CD14-positive monocyte (primary cell): ENCODE measurements around the gene CAMTA1. TPM values are rescaled to one million over a fixed set of nuclear protein-coding genes. Genes with fewer than 3 reads are reported as not detected.

Source experiments
- DNase-seq, 3 donors: peaks; one replicate each; pipeline ENCODE4 v3.0.0-alpha.2; 2011 to 2022
- H2AFZ ChIP-seq: 2 replicates; pipeline ENCODE4 v1.6.0; 2012; ENCODE audit warnings: mild to moderate bottlenecking, low read depth, low read length, inconsistent platforms; ENCODE audit not compliant: insufficient read depth, poor library complexity, severe bottlenecking
- H3K27ac ChIP-seq, 2 donors: 1 replicate in 1 of 2; 2 replicates in 1 of 2; pipeline ENCODE4 v1.5.1; 2012 to 2013; ENCODE audit warnings: low read length in 2 of 2, control low read depth in 1 of 2, inconsistent platforms in 1 of 2, low read depth in 1 of 2, mild to moderate bottlenecking in 1 of 2
- H3K27me3 ChIP-seq, 2 donors: one replicate each; pipeline versions ENCODE4 v1.6.0 to v1.6.1; 2011 to 2013; ENCODE audit warnings: low read length in 2 of 2; ENCODE audit not compliant: control insufficient read depth in 2 of 2, insufficient read depth in 2 of 2
- H3K36me3 ChIP-seq, 2 donors: replicated peaks in 1 of 2; 1 replicate in 1 of 2; 2 replicates in 1 of 2; pipeline versions ENCODE4 v1.5.1 to v1.6.1; 2012 to 2013; ENCODE audit warnings: low read length in 2 of 2, control low read depth in 1 of 2, inconsistent platforms in 1 of 2, mild to moderate bottlenecking in 1 of 2; ENCODE audit not compliant: insufficient read depth in 2 of 2, control insufficient read depth in 1 of 2
- H3K4me1 ChIP-seq, 2 donors: 1 replicate in 1 of 2; 2 replicates in 1 of 2; pipeline versions ENCODE4 v1.5.1 to v1.6.1; 2012 to 2013; ENCODE audit warnings: low read length in 2 of 2, control low read depth in 1 of 2, inconsistent platforms in 1 of 2, mild to moderate bottlenecking in 1 of 2, moderate library complexity in 1 of 2; ENCODE audit not compliant: insufficient read depth in 2 of 2, control insufficient read depth in 1 of 2
- H3K4me2 ChIP-seq: replicated peaks from 2 replicates; pipeline ENCODE3; 2012; ENCODE audit warnings: low read length, moderate library complexity, mild to moderate bottlenecking; ENCODE audit not compliant: poor library complexity, severe bottlenecking; ENCODE audit errors: extremely low read depth
- H3K4me3 ChIP-seq, 3 experiments: fragments of 200-600 bp in 1 of 3; sonication (generic) in 1 of 3; replicated peaks in 1 of 3; 1 replicate in 2 of 3; 2 replicates in 1 of 3; pipeline ENCODE4 v1.5.1; 2011 to 2013; ENCODE audit warnings: low read length in 3 of 3, mild to moderate bottlenecking in 3 of 3, control low read depth in 2 of 3, low read depth in 2 of 3, inconsistent platforms in 1 of 3, moderate library complexity in 1 of 3
- H3K79me2 ChIP-seq: 2 replicates; pipeline ENCODE4 v1.6.0; 2012; ENCODE audit warnings: mild to moderate bottlenecking, control low read depth, inconsistent platforms, low read length, moderate library complexity; ENCODE audit not compliant: insufficient read depth
- H3K9ac ChIP-seq: 2 replicates; pipeline ENCODE4 v1.6.0; 2017; ENCODE audit warnings: low read length, mild to moderate bottlenecking; ENCODE audit not compliant: insufficient read depth, poor library complexity, severe bottlenecking
- H3K9me3 ChIP-seq, 2 donors: replicated peaks in 1 of 2; 1 replicate in 1 of 2; 2 replicates in 1 of 2; pipeline versions ENCODE4 v1.5.1 to v1.6.1; 2012 to 2013; ENCODE audit warnings: low read length in 2 of 2, control low read depth in 1 of 2; ENCODE audit not compliant: control insufficient read depth in 1 of 2, insufficient read depth in 1 of 2
- H4K20me1 ChIP-seq: 2 replicates; pipeline ENCODE4 v1.6.0; 2012; ENCODE audit warnings: mild to moderate bottlenecking, low read length, control low read depth, moderate library complexity; ENCODE audit not compliant: insufficient read depth
- H3K27ac Mint-ChIP-seq, 7 donors: one replicate each; pipeline ENCODE4 v1.8.0; 2020; ENCODE audit warnings: mild to moderate bottlenecking in 7 of 7, mixed read lengths in 7 of 7, moderate library complexity in 6 of 7, inconsistent platforms in 2 of 7
- H3K27me3 Mint-ChIP-seq, 3 donors: one replicate each; pipeline ENCODE4 v1.8.0; 2021 to 2022; ENCODE audit warnings: low read depth in 3 of 3, mild to moderate bottlenecking in 3 of 3, mixed read lengths in 3 of 3, moderate library complexity in 3 of 3, inconsistent platforms in 1 of 3
- H3K36me3 Mint-ChIP-seq, 2 donors: one replicate each; pipeline ENCODE4 v1.8.0; 2020; ENCODE audit warnings: mixed read lengths in 2 of 2, inconsistent platforms in 1 of 2, mild to moderate bottlenecking in 1 of 2
- H3K4me1 Mint-ChIP-seq: one replicate; pipeline ENCODE4 v1.8.0; 2020; ENCODE audit warnings: mild to moderate bottlenecking, mixed read lengths
- H3K4me3 Mint-ChIP-seq, 2 donors: one replicate each; pipeline ENCODE4 v1.8.0; 2020; ENCODE audit warnings: mild to moderate bottlenecking in 2 of 2, mixed read lengths in 2 of 2, moderate library complexity in 1 of 2
- H3K9me3 Mint-ChIP-seq, 7 donors: one replicate each; pipeline ENCODE4 v1.8.0; 2020 to 2022; ENCODE audit warnings: mixed read lengths in 7 of 7, mild to moderate bottlenecking in 6 of 7, moderate library complexity in 6 of 7, inconsistent platforms in 2 of 7
- WGBS: methylation state at CpG from one replicate; pipeline ENCODE4 v1.1.5; 2013; ENCODE audit warnings: missing lambda C conversion rate; ENCODE audit not compliant: insufficient coverage; 5-methylcytosine and 5-hydroxymethylcytosine counted together
- intact Hi-C, 2 donors: fragments of 100-400 bp; cut with micrococcal nuclease; formaldehyde crosslinking; loops; one replicate each; pipeline versions ENCODE4 v1.15.0 to v1.15.1; 2023
- polyA plus RNA-seq, 3 donors: library from polyadenylated mRNA; depleted of rRNA in 1 of 3; unstranded in 2 of 3; stranded (reverse) in 1 of 3; fragments of 300-500 nt in 2 of 3; fragments of >200 nt in 1 of 3; fragmentation: Illumina TruSeq in 2 of 3; gene quantifications; 1 replicate in 2 of 3; 2 replicates in 1 of 3; pipeline ENCODE4 v1.2.3, GENCODE V29; 2012 to 2021
- TF ChIP-seq, protein P1 (sequence below): fragments of 200-600 bp; IDR thresholded peaks from one replicate; pipeline ENCODE4 v1.8.0; 2022; ENCODE audit warnings: antibody characterized with exemption, mild to moderate bottlenecking

CAMTA1 gene
- polyA plus RNA-seq, 3 donors, result 52.0 to 89.6 (median 78.3) TPM

DNA sequence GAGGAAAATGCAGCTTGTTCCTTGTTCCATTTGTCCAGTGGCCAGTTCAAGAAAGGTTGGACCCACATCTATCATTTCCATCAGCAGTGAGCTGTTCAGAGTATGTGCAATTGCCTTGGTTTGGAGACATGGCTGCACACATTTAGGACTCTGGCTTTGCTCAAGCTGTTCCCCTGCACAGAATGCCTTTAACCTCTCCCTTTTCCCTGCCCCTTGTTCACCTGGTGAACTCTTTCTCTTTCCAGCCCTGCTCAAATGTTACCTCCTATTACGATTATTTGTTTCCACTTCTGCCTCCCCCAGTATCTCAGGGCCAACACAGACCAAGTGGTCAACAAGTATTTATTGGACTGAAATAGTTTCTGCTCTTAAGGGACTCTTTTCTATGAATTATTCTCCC, 385.9 kb downstream of the CAMTA1 start:
- H3K27ac ChIP-seq, result no peak overlapping the region
- Mint-ChIP-seq H3K4me1 (peaks cover 4% of the 10 kb centered on the region), H3K4me3 (no peak overlapping the region), H3K27me3 (peaks cover 2 to 15% (median 3%) of the 10 kb centered on the region in 3 donors), H3K9me3 (no peaks in the 10 kb centered on the region), H3K27ac (no peak overlapping the region), H3K36me3 (no peaks in the 10 kb centered on the region)
- H3K27me3 ChIP-seq, result no peaks in the 10 kb centered on the region
- H3K79me2 ChIP-seq, result no peaks in the 10 kb centered on the region
- no peaks in the 10 kb centered on the region for H3K4me1 ChIP-seq
- no peak overlapping the region for H3K4me2 ChIP-seq
- intact Hi-C loops, result no loop called here
- H3K4me3 ChIP-seq, result no peak overlapping the region
- H3K9me3 ChIP-seq, result no peaks in the 10 kb centered on the region
- no peaks in the 10 kb centered on the region for H4K20me1 ChIP-seq
- no CpG with 5 or more reads among the region's 1 CpG for WGBS
- no peak overlapping the region for H2AFZ ChIP-seq
- no peak overlapping the region for H3K9ac ChIP-seq
- TF ChIP-seq, protein P1, sequence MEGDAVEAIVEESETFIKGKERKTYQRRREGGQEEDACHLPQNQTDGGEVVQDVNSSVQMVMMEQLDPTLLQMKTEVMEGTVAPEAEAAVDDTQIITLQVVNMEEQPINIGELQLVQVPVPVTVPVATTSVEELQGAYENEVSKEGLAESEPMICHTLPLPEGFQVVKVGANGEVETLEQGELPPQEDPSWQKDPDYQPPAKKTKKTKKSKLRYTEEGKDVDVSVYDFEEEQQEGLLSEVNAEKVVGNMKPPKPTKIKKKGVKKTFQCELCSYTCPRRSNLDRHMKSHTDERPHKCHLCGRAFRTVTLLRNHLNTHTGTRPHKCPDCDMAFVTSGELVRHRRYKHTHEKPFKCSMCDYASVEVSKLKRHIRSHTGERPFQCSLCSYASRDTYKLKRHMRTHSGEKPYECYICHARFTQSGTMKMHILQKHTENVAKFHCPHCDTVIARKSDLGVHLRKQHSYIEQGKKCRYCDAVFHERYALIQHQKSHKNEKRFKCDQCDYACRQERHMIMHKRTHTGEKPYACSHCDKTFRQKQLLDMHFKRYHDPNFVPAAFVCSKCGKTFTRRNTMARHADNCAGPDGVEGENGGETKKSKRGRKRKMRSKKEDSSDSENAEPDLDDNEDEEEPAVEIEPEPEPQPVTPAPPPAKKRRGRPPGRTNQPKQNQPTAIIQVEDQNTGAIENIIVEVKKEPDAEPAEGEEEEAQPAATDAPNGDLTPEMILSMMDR, result no peak
- H3K36me3 ChIP-seq, result no peaks in the 10 kb centered on the region
- no peak for DNase-seq

DNA sequence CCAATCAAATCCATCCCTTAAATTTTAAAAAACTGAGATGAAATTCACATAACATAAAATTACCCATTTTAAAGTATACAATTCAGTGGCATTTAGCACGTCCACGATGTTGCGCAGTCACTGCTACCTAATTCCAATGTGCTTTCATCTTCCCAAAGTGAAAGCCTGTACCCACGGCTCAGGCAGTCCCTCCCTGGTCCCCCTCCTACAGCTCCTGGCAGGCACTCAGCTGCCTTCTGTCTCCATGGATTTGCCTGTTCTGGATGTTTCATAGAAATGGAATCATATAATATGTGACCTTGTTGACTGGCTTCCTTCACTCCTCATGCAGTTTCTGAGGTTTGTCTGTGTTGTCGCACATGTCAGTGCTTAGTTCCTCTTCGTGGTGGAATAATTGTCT, 386.3 kb downstream of the CAMTA1 start:
- Histone ChIP-seq H3K4me1 (no peaks in the 10 kb centered on the region), H3K36me3 (no peaks in the 10 kb centered on the region), H3K79me2 (no peaks in the 10 kb centered on the region), H3K9me3 (no peaks in the 10 kb centered on the region), H4K20me1 (no peaks in the 10 kb centered on the region), H3K27me3 (no peaks in the 10 kb centered on the region), H3K27ac (no peak overlapping the region), H3K4me2 (no peak overlapping the region), H2AFZ (no peak overlapping the region), H3K9ac (no peak overlapping the region), H3K4me3 (no peak overlapping the region)
- Mint-ChIP-seq H3K36me3 (no peaks in the 10 kb centered on the region), H3K4me1 (peaks cover 4% of the 10 kb centered on the region), H3K4me3 (peak overlapping the region in 1 of 2 donors; percentile 43), H3K27ac (no peak overlapping the region), H3K27me3 (peaks cover 2 to 15% (median 3%) of the 10 kb centered on the region in 3 donors), H3K9me3 (no peaks in the 10 kb centered on the region)
- TF ChIP-seq, protein P1, result no peak
- WGBS, result no CpG with 5 or more reads among the region's 6 CpGs
- no peak for DNase-seq
- intact Hi-C loops, result no loop called here
